ENCODE measurements around the gene RBM45. TPM values are rescaled to one million over a fixed set of nuclear protein-coding genes. Genes with fewer than 3 reads are reported as not detected.
A peak's percentile ranks its signal among the peaks of the same experiment; 100 is the strongest.

Gene RBM45
- total and polyA plus RNA-seq, 7 experiments from 2014 or later, result 8.0 to 26.7 (median 12.0) TPM

DNA sequence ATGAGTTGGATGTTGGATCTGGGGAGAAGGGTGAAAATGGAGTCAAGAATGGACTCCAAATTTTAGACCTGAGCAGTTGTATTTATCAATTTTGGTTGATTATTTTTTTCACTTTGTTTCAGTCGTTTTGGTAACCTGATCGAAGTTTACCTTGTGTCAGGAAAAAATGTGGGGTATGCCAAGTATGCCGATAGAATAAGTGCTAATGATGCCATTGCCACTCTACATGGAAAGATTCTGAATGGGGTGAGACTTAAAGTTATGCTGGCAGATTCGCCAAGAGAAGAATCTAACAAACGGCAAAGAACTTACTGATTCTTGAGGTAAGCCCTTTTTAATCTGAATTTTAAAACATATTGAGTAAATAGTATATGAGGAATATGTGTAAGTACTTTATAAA, 13.6 kb downstream of the RBM45 start:
- peaks cover 0 to 60% (median 15%) of the 10 kb centered on the region in 3 experiments for H3K36me3 ChIP-seq (ENCODE audit: control insufficient read depth in 2 of 3, insufficient read depth in 3 of 3, low read length in 3 of 3)
- CTCF ChIA-PET, result interaction anchor here (1.0 kb wide), 1 partner anchor 13 kb away, joined by 3 read pairs; no protein-coding TSS in a partner anchor

DNA sequence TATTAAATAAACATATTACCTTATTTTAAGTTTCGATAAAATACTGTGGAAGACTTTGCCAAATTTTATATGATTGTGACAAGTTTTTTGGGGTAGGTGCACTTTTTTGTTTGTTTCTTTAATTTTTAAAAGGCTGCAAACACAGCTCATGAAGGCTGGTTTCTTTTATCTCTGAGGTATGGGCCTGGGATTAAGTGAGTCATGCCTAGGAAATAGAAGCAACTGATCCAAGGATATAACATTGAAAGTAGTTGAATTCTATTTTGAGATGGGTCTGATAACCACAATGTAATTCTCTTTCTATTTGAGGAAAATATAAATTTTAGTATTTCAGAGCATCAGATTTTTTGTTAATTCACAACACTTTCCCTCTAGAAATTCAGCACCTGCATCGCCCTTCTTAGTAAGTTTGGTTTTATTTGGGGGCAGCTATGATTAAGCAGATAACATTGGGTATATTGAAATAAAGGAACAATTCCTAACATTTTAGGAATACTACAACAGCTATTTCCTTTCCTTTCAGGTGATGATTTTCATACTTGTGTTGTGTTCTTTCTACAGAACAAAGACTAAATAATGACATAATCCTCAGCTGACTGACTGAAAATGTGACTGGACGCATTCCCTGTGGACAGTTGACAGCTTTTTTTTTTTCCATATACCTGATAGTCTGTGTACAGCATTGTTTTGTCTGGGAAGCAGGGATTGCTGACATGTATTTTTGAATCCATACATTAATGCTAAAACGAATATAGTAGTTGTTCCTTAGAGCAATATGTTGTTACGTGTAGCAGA, 16.8 kb downstream of the RBM45 start:
- Histone ChIP-seq H3K4me1 (ENCODE audit: control insufficient read depth in 2 of 2, insufficient read depth in 2 of 2, low read length in 2 of 2) (no peaks in the 10 kb centered on the region), H3K36me3 (ENCODE audit: control insufficient read depth in 2 of 3, insufficient read depth in 3 of 3, low read length in 3 of 3) (peaks cover 0 to 34% (median 7%) of the 10 kb centered on the region in 3 experiments), H3K4me3 (ENCODE audit: low read length) (no peak overlapping the region), H3K27me3 (ENCODE audit: control insufficient read depth in 2 of 2, insufficient read depth in 2 of 2, low read length in 2 of 2) (no peaks in the 10 kb centered on the region), H3K9me3 (ENCODE audit: control insufficient read depth in 2 of 3, low read length in 3 of 3) (no peaks in the 10 kb centered on the region), H3K27ac (ENCODE audit: low read depth, low read length) (no peak overlapping the region)
- no peaks in the 10 kb centered on the region for H3K9me3 Mint-ChIP-seq
- peaks cover 9 to 39% (median 17%) of the 10 kb centered on the region in 5 donors for H3K36me3 Mint-ChIP-seq
- DNase-seq (no peak), ATAC-seq (no peak)
- ChIA-PET CTCF (no interaction called here), POLR2A (interaction anchor here (0.7 kb wide), 1 partner anchor 1873 kb away, joined by 4 read pairs; no protein-coding TSS in a partner anchor)
- no peak overlapping the region for H3K4me3 Mint-ChIP-seq
- peaks cover 0 to 10% (median 0%) of the 10 kb centered on the region in 7 donors for H3K4me1 Mint-ChIP-seq
- intact Hi-C loops (cut with micrococcal nuclease), result no loop called here
- H3K27ac Mint-ChIP-seq, result no peak overlapping the region
- H3K27me3 Mint-ChIP-seq, result no peaks in the 10 kb centered on the region

More for the DNA sequence above, 13.6 kb downstream of the RBM45 start:
- Mint-ChIP-seq H3K27ac (peak overlapping the region in 2 of 9 donors; percentile 9 to 37), H3K4me1 (peaks cover 0 to 10% (median 2%) of the 10 kb centered on the region in 7 donors), H3K27me3 (no peaks in the 10 kb centered on the region), H3K36me3 (peaks cover 9 to 56% (median 20%) of the 10 kb centered on the region in 5 donors), H3K9me3 (no peaks in the 10 kb centered on the region), H3K4me3 (no peak overlapping the region)
- no peak overlapping the region for H3K4me3 ChIP-seq (ENCODE audit: low read length)
- no peak overlapping the region for H3K27ac ChIP-seq (ENCODE audit: low read depth, low read length)
- POLR2A ChIA-PET, result no interaction called here
- H3K4me1 ChIP-seq (ENCODE audit: control insufficient read depth in 2 of 2, insufficient read depth in 2 of 2, low read length in 2 of 2), result no peaks in the 10 kb centered on the region
- H3K9me3 ChIP-seq (ENCODE audit: control insufficient read depth in 2 of 3, low read length in 3 of 3), result no peaks in the 10 kb centered on the region
- H3K27me3 ChIP-seq (ENCODE audit: control insufficient read depth in 2 of 2, insufficient read depth in 2 of 2, low read length in 2 of 2), result no peaks in the 10 kb centered on the region
- ATAC-seq (no peak), DNase-seq (no peak)
- intact Hi-C loops (cut with micrococcal nuclease), result no loop called here

DNA sequence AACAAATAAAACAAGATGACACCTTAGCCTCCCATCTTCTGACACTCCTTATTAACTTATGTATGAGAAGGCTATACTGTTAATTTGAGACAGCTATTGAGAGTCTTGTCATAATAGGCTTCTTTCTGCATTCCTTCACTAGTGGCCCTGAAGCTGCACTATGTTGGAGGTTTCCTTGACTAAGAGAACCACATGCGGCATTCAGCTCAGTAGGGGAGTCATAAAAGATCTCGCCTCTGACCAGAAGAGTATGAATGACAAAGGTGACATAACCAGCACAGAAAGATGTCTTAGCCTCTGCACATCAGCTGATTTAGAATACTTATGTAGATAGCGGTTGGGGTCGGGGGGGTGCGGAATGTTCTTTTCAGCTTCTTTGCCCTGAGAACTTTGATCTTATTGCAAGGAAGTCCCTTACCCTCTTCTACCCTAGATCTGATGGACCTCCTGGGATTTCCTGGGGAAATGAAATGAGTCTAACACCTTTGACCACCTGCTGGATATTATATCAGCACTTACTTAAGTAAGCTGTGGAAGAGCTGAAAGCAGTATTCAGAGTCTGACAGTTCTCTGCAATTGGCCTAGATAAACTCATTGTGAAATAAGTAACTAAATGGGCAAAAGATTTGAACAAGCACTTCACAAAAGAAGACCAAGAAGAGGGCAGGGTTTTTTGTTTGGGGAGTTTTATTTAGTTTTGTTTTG, 24.2 kb downstream of the RBM45 start:
- intact Hi-C loops (cut with micrococcal nuclease), result no loop called here
- H3K27me3 ChIP-seq (ENCODE audit: control insufficient read depth in 2 of 2, insufficient read depth in 2 of 2, low read length in 2 of 2), result no peaks in the 10 kb centered on the region
- no peak overlapping the region for H3K27ac ChIP-seq (ENCODE audit: low read depth, low read length)
- H3K27me3 Mint-ChIP-seq, result peaks cover 0 to 1% (median 0%) of the 10 kb centered on the region in 5 donors
- ChIA-PET CTCF (no interaction called here), POLR2A (no interaction called here)
- no peaks in the 10 kb centered on the region for H3K9me3 ChIP-seq (ENCODE audit: control insufficient read depth in 2 of 3, low read length in 3 of 3)
- no peak overlapping the region for H3K4me3 ChIP-seq (ENCODE audit: low read length)
- no peaks in the 10 kb centered on the region for H3K4me1 Mint-ChIP-seq
- H3K4me1 ChIP-seq (ENCODE audit: control insufficient read depth in 2 of 2, insufficient read depth in 2 of 2, low read length in 2 of 2), result no peaks in the 10 kb centered on the region
- H3K9me3 Mint-ChIP-seq, result no peaks in the 10 kb centered on the region
- H3K36me3 ChIP-seq (ENCODE audit: control insufficient read depth in 2 of 3, insufficient read depth in 3 of 3, low read length in 3 of 3), result no peaks in the 10 kb centered on the region
- ATAC-seq (no peak), DNase-seq (no peak)
- H3K4me3 Mint-ChIP-seq, result no peak overlapping the region
- H3K27ac Mint-ChIP-seq, result no peak overlapping the region
- H3K36me3 Mint-ChIP-seq, result peaks cover 0 to 23% (median 9%) of the 10 kb centered on the region in 5 donors

- H3K27me3 ChIP-seq (ENCODE audit: control insufficient read depth in 2 of 2, insufficient read depth in 2 of 2, low read length in 2 of 2), result no peaks in the 10 kb centered on the region
- Mint-ChIP-seq H3K4me3 (no peak overlapping the region), H3K36me3 (no peaks in the 10 kb centered on the region), H3K9me3 (no peaks in the 10 kb centered on the region), H3K27me3 (peaks cover 14 to 26% (median 15%) of the 10 kb centered on the region in 5 donors), H3K4me1 (peaks cover 0 to 2% (median 0%) of the 10 kb centered on the region in 7 donors), H3K27ac (no peak overlapping the region)
- no peak overlapping the region for H3K27ac ChIP-seq (ENCODE audit: low read depth, low read length)
- H3K9me3 ChIP-seq (ENCODE audit: control insufficient read depth in 2 of 3, low read length in 3 of 3), result no peaks in the 10 kb centered on the region
- ChIA-PET POLR2A (interaction anchor here (0.7 to 1.0 kb wide), 2 partner anchors 9 to 72 kb away, joined by 4 to 5 read pairs; no protein-coding TSS in a partner anchor), CTCF (no interaction called here)
- H3K4me1 ChIP-seq (ENCODE audit: control insufficient read depth in 2 of 2, insufficient read depth in 2 of 2, low read length in 2 of 2), result no peaks in the 10 kb centered on the region
- ATAC-seq (no peak), DNase-seq (no peak)
- no peak overlapping the region for H3K4me3 ChIP-seq (ENCODE audit: low read length)
- intact Hi-C loops (cut with micrococcal nuclease), result no loop called here
- H3K36me3 ChIP-seq (ENCODE audit: control insufficient read depth in 2 of 3, insufficient read depth in 3 of 3, low read length in 3 of 3), result no peaks in the 10 kb centered on the region
Measured at GRCh38 chr2:178142274-178143065, 30.2 kb downstream of the RBM45 start.

GRCh38 chr2:178143481-178143880, 31.2 kb downstream of the RBM45 start:
- Mint-ChIP-seq H3K36me3 (no peaks in the 10 kb centered on the region), H3K4me3 (no peak overlapping the region), H3K27ac (no peak overlapping the region), H3K9me3 (no peaks in the 10 kb centered on the region), H3K4me1 (peaks cover 0 to 2% (median 0%) of the 10 kb centered on the region in 7 donors), H3K27me3 (peaks cover 18 to 31% (median 21%) of the 10 kb centered on the region in 5 donors)
- POLR2A ChIA-PET, result no interaction called here
- H3K36me3 ChIP-seq (ENCODE audit: control insufficient read depth in 2 of 3, insufficient read depth in 3 of 3, low read length in 3 of 3), result no peaks in the 10 kb centered on the region
- no peaks in the 10 kb centered on the region for H3K27me3 ChIP-seq (ENCODE audit: control insufficient read depth in 2 of 2, insufficient read depth in 2 of 2, low read length in 2 of 2)
- H3K27ac ChIP-seq (ENCODE audit: low read depth, low read length), result no peak overlapping the region
- H3K4me3 ChIP-seq (ENCODE audit: low read length), result no peak overlapping the region
- H3K4me1 ChIP-seq (ENCODE audit: control insufficient read depth in 2 of 2, insufficient read depth in 2 of 2, low read length in 2 of 2), result no peaks in the 10 kb centered on the region
- CTCF ChIA-PET, result no interaction called here
- H3K9me3 ChIP-seq (ENCODE audit: control insufficient read depth in 2 of 3, low read length in 3 of 3), result no peaks in the 10 kb centered on the region
- DNase-seq, result no peak
- ATAC-seq, result no peak
- intact Hi-C loops (cut with micrococcal nuclease), result no loop called here

DNA sequence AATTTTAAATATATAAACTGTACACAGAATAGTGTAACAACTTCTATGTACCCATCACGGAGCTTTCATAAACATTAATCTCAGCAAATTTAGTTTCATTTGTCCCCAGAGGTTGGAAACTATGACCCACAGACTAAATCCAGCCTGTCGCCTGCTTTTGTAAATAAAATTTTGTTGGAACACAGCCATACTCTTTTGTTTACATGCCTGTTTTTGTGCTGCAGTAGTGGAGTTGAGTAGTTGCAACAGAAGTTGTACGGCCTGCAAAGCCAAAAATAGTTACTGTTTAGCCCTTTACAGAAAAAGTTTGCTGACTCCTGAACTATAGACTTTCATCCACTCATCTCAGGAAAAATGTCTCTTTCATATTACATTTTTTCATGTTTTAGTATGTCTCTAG, 39.8 kb downstream of the RBM45 start:
- Mint-ChIP-seq H3K9me3 (peaks cover 0 to 13% (median 8%) of the 10 kb centered on the region in 11 donors), H3K27ac (no peak overlapping the region), H3K27me3 (peaks cover 14 to 45% (median 25%) of the 10 kb centered on the region in 5 donors), H3K36me3 (peaks cover 0 to 10% (median 5%) of the 10 kb centered on the region in 5 donors), H3K4me1 (peaks cover 0 to 1% (median 0%) of the 10 kb centered on the region in 7 donors), H3K4me3 (no peak overlapping the region)
- Histone ChIP-seq H3K27me3 (ENCODE audit: control insufficient read depth in 2 of 2, insufficient read depth in 2 of 2, low read length in 2 of 2) (no peaks in the 10 kb centered on the region), H3K36me3 (ENCODE audit: control insufficient read depth in 2 of 3, insufficient read depth in 3 of 3, low read length in 3 of 3) (no peaks in the 10 kb centered on the region), H3K9me3 (ENCODE audit: control insufficient read depth in 2 of 3, low read length in 3 of 3) (no peaks in the 10 kb centered on the region), H3K4me3 (ENCODE audit: low read length) (no peak overlapping the region), H3K27ac (ENCODE audit: low read depth, low read length) (no peak overlapping the region), H3K4me1 (ENCODE audit: control insufficient read depth in 2 of 2, insufficient read depth in 2 of 2, low read length in 2 of 2) (no peaks in the 10 kb centered on the region)
- ChIA-PET CTCF (no interaction called here), POLR2A (no interaction called here)
- ATAC-seq (no peak), DNase-seq (no peak)
- intact Hi-C loops (cut with micrococcal nuclease), result no loop called here
